ENCODE measurements around the gene MARK1.

DNA sequence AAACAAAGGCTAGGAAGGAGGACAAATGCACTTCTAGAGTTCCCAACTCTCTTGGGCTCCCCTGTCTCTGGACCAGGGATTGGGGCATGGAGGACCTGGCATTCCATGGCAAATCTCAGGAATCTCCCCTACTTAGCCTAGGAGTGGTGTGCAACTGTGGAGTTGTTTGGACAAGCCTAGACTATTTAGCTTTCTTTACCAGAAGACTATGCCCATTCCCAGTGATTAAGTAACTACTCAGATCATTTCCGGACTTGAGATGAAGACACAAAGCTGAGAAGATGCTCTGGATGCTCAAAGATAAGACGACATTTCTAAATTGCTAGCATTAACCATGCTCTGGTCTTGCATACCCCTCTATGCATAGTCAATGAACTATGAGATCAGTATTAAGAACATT is 13.7 kb upstream of the MARK1 start:
- TF ChIP-seq, protein P1, sequence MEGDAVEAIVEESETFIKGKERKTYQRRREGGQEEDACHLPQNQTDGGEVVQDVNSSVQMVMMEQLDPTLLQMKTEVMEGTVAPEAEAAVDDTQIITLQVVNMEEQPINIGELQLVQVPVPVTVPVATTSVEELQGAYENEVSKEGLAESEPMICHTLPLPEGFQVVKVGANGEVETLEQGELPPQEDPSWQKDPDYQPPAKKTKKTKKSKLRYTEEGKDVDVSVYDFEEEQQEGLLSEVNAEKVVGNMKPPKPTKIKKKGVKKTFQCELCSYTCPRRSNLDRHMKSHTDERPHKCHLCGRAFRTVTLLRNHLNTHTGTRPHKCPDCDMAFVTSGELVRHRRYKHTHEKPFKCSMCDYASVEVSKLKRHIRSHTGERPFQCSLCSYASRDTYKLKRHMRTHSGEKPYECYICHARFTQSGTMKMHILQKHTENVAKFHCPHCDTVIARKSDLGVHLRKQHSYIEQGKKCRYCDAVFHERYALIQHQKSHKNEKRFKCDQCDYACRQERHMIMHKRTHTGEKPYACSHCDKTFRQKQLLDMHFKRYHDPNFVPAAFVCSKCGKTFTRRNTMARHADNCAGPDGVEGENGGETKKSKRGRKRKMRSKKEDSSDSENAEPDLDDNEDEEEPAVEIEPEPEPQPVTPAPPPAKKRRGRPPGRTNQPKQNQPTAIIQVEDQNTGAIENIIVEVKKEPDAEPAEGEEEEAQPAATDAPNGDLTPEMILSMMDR (IDR thresholded peaks at IDR 0.05; ENCODE audit: borderline replicate concordance, extremely low read depth, low read length, poor library complexity, severe bottlenecking): no peak
- no peak for TF ChIP-seq EZH2 (IDR thresholded peaks at IDR 0.05; ENCODE audit: borderline replicate concordance, low read depth, low read length, severe bottlenecking)

Data from DND-41 (cell line).